ENCODE data around the gene CATSPERE. TPM values are rescaled to one million over a fixed set of nuclear protein-coding genes. Genes with fewer than 3 reads are reported as not detected.

CATSPERE gene
- total and polyA plus RNA-seq, 2 donors (not counting 3 experiments of a cell fraction or from before 2014, with no cell fraction given) = 0.61 to 1.9 TPM

- TF ChIP-seq POLR2A (IDR thresholded peaks at IDR 0.05; ENCODE audit: low read depth, low read length) (no peak), FOS (IDR thresholded peaks at IDR 0.05; ENCODE audit: borderline replicate concordance, insufficient read depth, low read length) (no peak), GATA2 (IDR thresholded peaks at IDR 0.05; ENCODE audit: insufficient read depth, insufficient read length, low read depth, low read length) (no peak), MYC (IDR thresholded peaks at IDR 0.05; ENCODE audit: low read depth, low read length) (no peak), JUN (IDR thresholded peaks at IDR 0.05; ENCODE audit: borderline replicate concordance, insufficient read depth, insufficient read length, low read depth) (no peak), POLR2AphosphoS5 (IDR thresholded peaks at IDR 0.05; ENCODE audit: insufficient read depth, low read depth, low read length) (no peak), CTCF (IDR thresholded peaks at IDR 0.05; ENCODE audit: extremely low read depth in 1 of 2, insufficient read depth in 1 of 2, low read depth in 1 of 2, low read length in 2 of 2) (no peak), MAX (IDR thresholded peaks at IDR 0.05; ENCODE audit: insufficient read depth, insufficient read length) (no peak), EZH2 (IDR thresholded peaks at IDR 0.05; ENCODE audit: borderline replicate concordance, low read depth, low read length, severe bottlenecking) (no peak)
- H3K9me3 ChIP-seq (replicated peaks; ENCODE audit: control insufficient read depth, insufficient read depth, low read length) = no peaks in the 10 kb centered on the region
- H3K79me2 ChIP-seq (ENCODE audit: control insufficient read depth, insufficient read depth, low read length) = no peaks in the 10 kb centered on the region
- POLR2A ChIA-PET = no interaction called here
- no peaks in the 10 kb centered on the region for H3K36me3 ChIP-seq (ENCODE audit: control insufficient read depth in 2 of 2, extremely low read depth in 1 of 2, insufficient read depth in 2 of 2, low read length in 2 of 2)
- CTCF ChIA-PET = no interaction called here
- intact Hi-C loops (cut with micrococcal nuclease) (no loop called here), dilution Hi-C loops (cut with MboI; ENCODE audit: extremely low pct_ligation_motif_present, low sequenced_read_pairs) (no loop called here)
- no peak overlapping the region for H3K4me3 ChIP-seq (replicated peaks in 1 of 3; ENCODE audit: insufficient read depth in 1 of 3, low read depth in 1 of 3, low read length in 3 of 3)
- H3K9me1 ChIP-seq (replicated peaks; ENCODE audit: control insufficient read depth, extremely low read depth, insufficient read depth, low read length) = no peaks in the 10 kb centered on the region
- H4K20me1 ChIP-seq (replicated peaks; ENCODE audit: control insufficient read depth, extremely low read depth, insufficient read depth, low read length) = no peaks in the 10 kb centered on the region
- FAIRE-seq (no peak), DNase-seq (ENCODE audit: low read depth, low spot score) (no peak)
- H3K4me1 ChIP-seq (ENCODE audit: control insufficient read depth, extremely low read depth, insufficient read depth, low read length) = no peaks in the 10 kb centered on the region
- no peak overlapping the region for H3K27ac ChIP-seq (ENCODE audit: insufficient read depth, low read depth, low read length)
- no TSS peak for BruUV-seq (replicated peaks)
- no peak overlapping the region for H2AFZ ChIP-seq (ENCODE audit: low read depth, low read length)
- H3K4me2 ChIP-seq (ENCODE audit: insufficient read depth, low read length) = no peak overlapping the region
- no peak overlapping the region for H3K9ac ChIP-seq (replicated peaks; ENCODE audit: extremely low read depth, insufficient read depth, low read length)
- H3K27me3 ChIP-seq (ENCODE audit: control insufficient read depth in 2 of 2, insufficient read depth in 2 of 2, low read length in 2 of 2) = no peaks in the 10 kb centered on the region
Measured at GRCh38 chr1:244494653-244495052, 33.6 kb downstream of the CATSPERE start.

Data from endothelial cell of umbilical vein (primary cell).